ENCODE measurements around the gene FIGN.

GRCh38 chr2:163573652-163574051, 162.2 kb downstream of the FIGN start:
- no peak for TF ChIP-seq CTCF (IDR thresholded peaks at IDR 0.05; ENCODE audit: low read depth, low read length, missing input control)
- no peak for TF ChIP-seq REST (IDR thresholded peaks at IDR 0.05)
- no peak for TF ChIP-seq RAD21 (IDR thresholded peaks at IDR 0.05)
- TF ChIP-seq YY1 (IDR thresholded peaks at IDR 0.05) = no peak
- TF ChIP-seq JUND (IDR thresholded peaks at IDR 0.05) = no peak
- TF ChIP-seq ATF3 (IDR thresholded peaks at IDR 0.05) = no peak
- no peak for TF ChIP-seq FOXA1 (IDR thresholded peaks at IDR 0.05)
- no peak for TF ChIP-seq TAF1 (conservative IDR thresholded peaks at IDR 0.05)
- no peak for TF ChIP-seq RXRA (IDR thresholded peaks at IDR 0.05)
- no peak for TF ChIP-seq MAX (IDR thresholded peaks at IDR 0.05)
- no peak for TF ChIP-seq SP1 (IDR thresholded peaks at IDR 0.05)
- no peak for TF ChIP-seq GABPA (IDR thresholded peaks at IDR 0.05 in 1 of 2, conservative IDR thresholded peaks at IDR 0.05 in 1 of 2)
- no peak for TF ChIP-seq EGR1 (IDR thresholded peaks at IDR 0.05; ENCODE audit: low read depth in 2 of 2)
- no peak for TF ChIP-seq HNF4A (conservative IDR thresholded peaks at IDR 0.05)

Measured in liver (tissue), 3 donors.